Dendritic cell treated with granulocyte-macrophage colony-stimulating factor and Interleukin-4, amounts not matched to agents 40 ng/mL and 50 ng/mL, for 4 days (primary cell): Measurements from ENCODE around the gene FZD10.

Experiments
- H3K27ac Mint-ChIP-seq: one replicate; pipeline ENCODE4 v1.8.0; 2022; ENCODE audit warnings: mild to moderate bottlenecking, mixed read lengths
- H3K27me3 Mint-ChIP-seq: one replicate; pipeline ENCODE4 v1.8.0; 2022; ENCODE audit warnings: mild to moderate bottlenecking, mixed read lengths
- H3K36me3 Mint-ChIP-seq: one replicate; pipeline ENCODE4 v1.8.0; 2022; ENCODE audit warnings: low read depth, mixed read lengths
- H3K4me1 Mint-ChIP-seq: one replicate; pipeline ENCODE4 v1.8.0; 2022; ENCODE audit warnings: low read depth, mixed read lengths
- H3K4me3 Mint-ChIP-seq: one replicate; pipeline ENCODE4 v1.8.0; 2022; ENCODE audit warnings: mild to moderate bottlenecking, moderate library complexity, mixed read lengths
- H3K9me3 Mint-ChIP-seq: one replicate; pipeline ENCODE4 v1.8.0; 2022; ENCODE audit warnings: mixed read lengths
- intact Hi-C: fragments of 100-400 bp; cut with micrococcal nuclease; formaldehyde crosslinking; loops from one replicate; pipeline ENCODE4 v1.15.0; 2022

Gene FZD10

GRCh38 chr12:130167537-130167936 is 5.3 kb downstream of the FZD10 start:
- intact Hi-C loops, result no loop called here
- no peaks in the 10 kb centered on the region for H3K36me3 Mint-ChIP-seq
- H3K4me3 Mint-ChIP-seq, result no peak overlapping the region
- H3K27me3 Mint-ChIP-seq, result peaks cover 39% of the 10 kb centered on the region
- H3K4me1 Mint-ChIP-seq, result no peaks in the 10 kb centered on the region
- no peaks in the 10 kb centered on the region for H3K9me3 Mint-ChIP-seq
- no peak overlapping the region for H3K27ac Mint-ChIP-seq

- Mint-ChIP-seq H3K4me1 (no peaks in the 10 kb centered on the region), H3K4me3 (no peak overlapping the region), H3K27ac (no peak overlapping the region), H3K27me3 (peaks cover 24% of the 10 kb centered on the region), H3K9me3 (no peaks in the 10 kb centered on the region), H3K36me3 (no peaks in the 10 kb centered on the region)
- intact Hi-C loops, result no loop called here
These were observed 7.0 kb downstream of the FZD10 start for GRCh38 chr12:130169256-130169655.

- H3K27ac Mint-ChIP-seq, result no peak overlapping the region
- H3K4me3 Mint-ChIP-seq, result no peak overlapping the region
- intact Hi-C loops, result no loop called here
- peaks cover 19% of the 10 kb centered on the region for H3K27me3 Mint-ChIP-seq
- H3K4me1 Mint-ChIP-seq, result no peaks in the 10 kb centered on the region
- H3K9me3 Mint-ChIP-seq, result no peaks in the 10 kb centered on the region
- H3K36me3 Mint-ChIP-seq, result no peaks in the 10 kb centered on the region
These were observed 7.7 kb downstream of the FZD10 start for GRCh38 chr12:130169924-130170323.

- no peaks in the 10 kb centered on the region for H3K36me3 Mint-ChIP-seq
- H3K27me3 Mint-ChIP-seq, result peaks cover 14% of the 10 kb centered on the region
- H3K4me1 Mint-ChIP-seq, result no peaks in the 10 kb centered on the region
- H3K27ac Mint-ChIP-seq, result no peak overlapping the region
- intact Hi-C loops, result no loop called here
- no peak overlapping the region for H3K4me3 Mint-ChIP-seq
- H3K9me3 Mint-ChIP-seq, result no peaks in the 10 kb centered on the region
These were observed 8.3 kb downstream of the FZD10 start for GRCh38 chr12:130170611-130171010.

GRCh38 chr12:130177635-130178242 is 15.5 kb downstream of the FZD10 start:
- Mint-ChIP-seq H3K4me1 (no peaks in the 10 kb centered on the region), H3K27ac (no peak overlapping the region), H3K36me3 (no peaks in the 10 kb centered on the region), H3K27me3 (peaks cover 10% of the 10 kb centered on the region), H3K9me3 (peaks cover 8% of the 10 kb centered on the region), H3K4me3 (no peak overlapping the region)
- intact Hi-C loops, result no loop called here

- no peak overlapping the region for H3K27ac Mint-ChIP-seq
- H3K36me3 Mint-ChIP-seq, result no peaks in the 10 kb centered on the region
- intact Hi-C loops, result no loop called here
- H3K9me3 Mint-ChIP-seq, result peaks cover 8% of the 10 kb centered on the region
- H3K4me3 Mint-ChIP-seq, result no peak overlapping the region
- peaks cover 10% of the 10 kb centered on the region for H3K27me3 Mint-ChIP-seq
- no peaks in the 10 kb centered on the region for H3K4me1 Mint-ChIP-seq
These were observed 16.0 kb downstream of the FZD10 start for GRCh38 chr12:130178282-130178681.

- H3K4me3 Mint-ChIP-seq, result no peak overlapping the region
- no peaks in the 10 kb centered on the region for H3K4me1 Mint-ChIP-seq
- no peaks in the 10 kb centered on the region for H3K36me3 Mint-ChIP-seq
- H3K27me3 Mint-ChIP-seq, result peaks cover 10% of the 10 kb centered on the region
- H3K9me3 Mint-ChIP-seq, result peaks cover 8% of the 10 kb centered on the region
- no peak overlapping the region for H3K27ac Mint-ChIP-seq
- intact Hi-C loops, result no loop called here
These were observed 16.9 kb downstream of the FZD10 start for GRCh38 chr12:130179191-130179590.

- Mint-ChIP-seq H3K27ac (no peak overlapping the region), H3K27me3 (peaks cover 10% of the 10 kb centered on the region), H3K4me3 (no peak overlapping the region), H3K4me1 (no peaks in the 10 kb centered on the region), H3K36me3 (no peaks in the 10 kb centered on the region), H3K9me3 (peaks cover 8% of the 10 kb centered on the region)
- intact Hi-C loops, result no loop called here
These were observed 17.4 kb downstream of the FZD10 start for GRCh38 chr12:130179621-130180020.

- Mint-ChIP-seq H3K9me3 (peaks cover 8% of the 10 kb centered on the region), H3K27me3 (peaks cover 10% of the 10 kb centered on the region), H3K4me1 (no peaks in the 10 kb centered on the region), H3K36me3 (no peaks in the 10 kb centered on the region), H3K4me3 (no peak overlapping the region), H3K27ac (no peak overlapping the region)
- intact Hi-C loops, result no loop called here
These were observed 18.9 kb downstream of the FZD10 start for GRCh38 chr12:130181211-130181610.

GRCh38 chr12:130183585-130184370 is 21.5 kb downstream of the FZD10 start:
- H3K4me1 Mint-ChIP-seq, result no peaks in the 10 kb centered on the region
- no peak overlapping the region for H3K4me3 Mint-ChIP-seq
- H3K27ac Mint-ChIP-seq, result no peak overlapping the region

GRCh38 chr12:130184404-130185090 is 22.3 kb downstream of the FZD10 start:
- H3K4me3 Mint-ChIP-seq, result no peak overlapping the region
- no peaks in the 10 kb centered on the region for H3K36me3 Mint-ChIP-seq
- peaks cover 8% of the 10 kb centered on the region for H3K9me3 Mint-ChIP-seq
- H3K27ac Mint-ChIP-seq, result no peak overlapping the region
- no peaks in the 10 kb centered on the region for H3K4me1 Mint-ChIP-seq
- H3K27me3 Mint-ChIP-seq, result no peaks in the 10 kb centered on the region
- intact Hi-C loops, result no loop called here

More at GRCh38 chr12:130183585-130184370, 21.5 kb downstream of the FZD10 start:
- Mint-ChIP-seq H3K9me3 (peaks cover 8% of the 10 kb centered on the region), H3K36me3 (no peaks in the 10 kb centered on the region), H3K27me3 (no peaks in the 10 kb centered on the region)
- intact Hi-C loops, result no loop called here

GRCh38 chr12:130185455-130186391 is 23.5 kb downstream of the FZD10 start:
- no peaks in the 10 kb centered on the region for H3K27me3 Mint-ChIP-seq
- intact Hi-C loops, result no loop called here
- no peak overlapping the region for H3K27ac Mint-ChIP-seq
- peaks cover 8% of the 10 kb centered on the region for H3K9me3 Mint-ChIP-seq
- H3K36me3 Mint-ChIP-seq, result no peaks in the 10 kb centered on the region
- no peaks in the 10 kb centered on the region for H3K4me1 Mint-ChIP-seq
- H3K4me3 Mint-ChIP-seq, result no peak overlapping the region

GRCh38 chr12:130186651-130187268 is 24.5 kb downstream of the FZD10 start:
- intact Hi-C loops, result no loop called here
- Mint-ChIP-seq H3K9me3 (no peaks in the 10 kb centered on the region), H3K27ac (no peak overlapping the region), H3K36me3 (no peaks in the 10 kb centered on the region), H3K4me3 (no peak overlapping the region), H3K27me3 (no peaks in the 10 kb centered on the region), H3K4me1 (no peaks in the 10 kb centered on the region)
